Liver (tissue), 3 donors: ENCODE measurements around the gene LIPC.
A peak's percentile ranks its signal among the peaks of the same experiment; 100 is the strongest.

ENCODE experiments used
- EGR1 ChIP-seq, 2 donors: IDR thresholded peaks; 2 replicates each; pipeline ENCODE4 v1.6.1; 2016 to 2018; ENCODE audit warnings: antibody characterized with exemption in 2 of 2, low read depth in 2 of 2
- GABPA ChIP-seq, 2 donors: IDR thresholded peaks in 1 of 2; conservative IDR thresholded peaks in 1 of 2; 2 replicates each; pipeline ENCODE4 v1.6.1; 2016; ENCODE audit warnings: antibody characterized with exemption in 2 of 2, mild to moderate bottlenecking in 1 of 2, moderate library complexity in 1 of 2
- JUND ChIP-seq, 2 donors: IDR thresholded peaks; 2 replicates each; pipeline ENCODE4 v1.6.1; 2016; ENCODE audit warnings: antibody characterized with exemption in 2 of 2
- NR2F2 ChIP-seq: IDR thresholded peaks from 2 replicates; pipeline ENCODE4 v1.6.1; 2016; ENCODE audit warnings: antibody characterized with exemption
- RAD21 ChIP-seq, 2 donors: IDR thresholded peaks; 2 replicates each; pipeline ENCODE4 v1.6.1; 2016; ENCODE audit warnings: antibody characterized with exemption in 2 of 2, mild to moderate bottlenecking in 2 of 2
- RXRA ChIP-seq, 2 donors: IDR thresholded peaks; 2 replicates each; pipeline ENCODE4 v1.6.1; 2017 to 2018; ENCODE audit warnings: antibody characterized with exemption in 2 of 2, mild to moderate bottlenecking in 1 of 2
- SP1 ChIP-seq: IDR thresholded peaks from 2 replicates; pipeline ENCODE4 v1.6.1; 2018; ENCODE audit warnings: antibody characterized with exemption, mild to moderate bottlenecking
- TAF1 ChIP-seq: conservative IDR thresholded peaks from 2 replicates; pipeline ENCODE4 v1.6.1; 2016; ENCODE audit warnings: antibody characterized with exemption, mild to moderate bottlenecking
- TF ChIP-seq, protein P1 (sequence below): fragments of 150-350 bp; IDR thresholded peaks from 2 replicates; pipeline ENCODE4 v1.5.1; 2017; ENCODE audit warnings: improper control_type of control experiment, low read depth, low read length; ENCODE audit not compliant: missing input control
- TF ChIP-seq, protein P2 (sequence below): IDR thresholded peaks from 2 replicates; pipeline ENCODE4 v1.6.1; 2016; ENCODE audit warnings: antibody characterized with exemption
- TF ChIP-seq, protein P3 (sequence below): IDR thresholded peaks from 2 replicates; pipeline ENCODE4 v1.6.1; 2016; ENCODE audit warnings: antibody characterized with exemption
- TF ChIP-seq, protein P4 (sequence below): IDR thresholded peaks from 2 replicates; pipeline ENCODE4 v1.6.1; 2016; ENCODE audit warnings: antibody characterized with exemption
- donor health status: healthy.
- donor health status: healthy.

DNA sequence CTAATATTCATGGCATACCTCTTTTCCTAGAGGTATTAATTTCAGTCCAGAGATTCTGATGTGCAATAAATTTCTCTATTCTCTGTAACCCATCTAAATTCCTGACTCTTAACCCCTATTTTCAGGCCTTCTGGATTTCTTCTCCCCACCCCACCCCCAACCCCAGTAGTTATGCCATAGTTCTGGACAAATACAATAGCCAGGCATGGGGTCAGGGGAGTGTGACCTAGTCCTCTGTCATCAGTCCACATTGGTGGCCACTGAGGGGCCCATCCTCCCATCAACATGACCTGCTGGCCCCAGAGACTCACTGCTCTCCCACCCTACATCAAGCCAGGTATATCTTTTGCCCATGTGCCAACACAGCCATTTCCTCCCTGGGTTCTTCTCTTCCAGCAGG is 3.8 kb upstream of the LIPC start:
- TF ChIP-seq, protein P1, sequence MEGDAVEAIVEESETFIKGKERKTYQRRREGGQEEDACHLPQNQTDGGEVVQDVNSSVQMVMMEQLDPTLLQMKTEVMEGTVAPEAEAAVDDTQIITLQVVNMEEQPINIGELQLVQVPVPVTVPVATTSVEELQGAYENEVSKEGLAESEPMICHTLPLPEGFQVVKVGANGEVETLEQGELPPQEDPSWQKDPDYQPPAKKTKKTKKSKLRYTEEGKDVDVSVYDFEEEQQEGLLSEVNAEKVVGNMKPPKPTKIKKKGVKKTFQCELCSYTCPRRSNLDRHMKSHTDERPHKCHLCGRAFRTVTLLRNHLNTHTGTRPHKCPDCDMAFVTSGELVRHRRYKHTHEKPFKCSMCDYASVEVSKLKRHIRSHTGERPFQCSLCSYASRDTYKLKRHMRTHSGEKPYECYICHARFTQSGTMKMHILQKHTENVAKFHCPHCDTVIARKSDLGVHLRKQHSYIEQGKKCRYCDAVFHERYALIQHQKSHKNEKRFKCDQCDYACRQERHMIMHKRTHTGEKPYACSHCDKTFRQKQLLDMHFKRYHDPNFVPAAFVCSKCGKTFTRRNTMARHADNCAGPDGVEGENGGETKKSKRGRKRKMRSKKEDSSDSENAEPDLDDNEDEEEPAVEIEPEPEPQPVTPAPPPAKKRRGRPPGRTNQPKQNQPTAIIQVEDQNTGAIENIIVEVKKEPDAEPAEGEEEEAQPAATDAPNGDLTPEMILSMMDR, result no peak
- peak; percentile 56 for TF ChIP-seq SP1
- peak; percentile 70 to 87 for TF ChIP-seq RXRA (IDR thresholded peaks at IDR 0.05)
- TF ChIP-seq, protein P2, sequence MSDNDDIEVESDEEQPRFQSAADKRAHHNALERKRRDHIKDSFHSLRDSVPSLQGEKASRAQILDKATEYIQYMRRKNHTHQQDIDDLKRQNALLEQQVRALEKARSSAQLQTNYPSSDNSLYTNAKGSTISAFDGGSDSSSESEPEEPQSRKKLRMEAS, result no peak
- TF ChIP-seq NR2F2, result peak; percentile 41
- TF ChIP-seq, protein P3, sequence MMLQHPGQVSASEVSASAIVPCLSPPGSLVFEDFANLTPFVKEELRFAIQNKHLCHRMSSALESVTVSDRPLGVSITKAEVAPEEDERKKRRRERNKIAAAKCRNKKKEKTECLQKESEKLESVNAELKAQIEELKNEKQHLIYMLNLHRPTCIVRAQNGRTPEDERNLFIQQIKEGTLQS, result no peak
- TF ChIP-seq RAD21 (IDR thresholded peaks at IDR 0.05), result no peak
- TF ChIP-seq TAF1, result no peak
- TF ChIP-seq, protein P4, sequence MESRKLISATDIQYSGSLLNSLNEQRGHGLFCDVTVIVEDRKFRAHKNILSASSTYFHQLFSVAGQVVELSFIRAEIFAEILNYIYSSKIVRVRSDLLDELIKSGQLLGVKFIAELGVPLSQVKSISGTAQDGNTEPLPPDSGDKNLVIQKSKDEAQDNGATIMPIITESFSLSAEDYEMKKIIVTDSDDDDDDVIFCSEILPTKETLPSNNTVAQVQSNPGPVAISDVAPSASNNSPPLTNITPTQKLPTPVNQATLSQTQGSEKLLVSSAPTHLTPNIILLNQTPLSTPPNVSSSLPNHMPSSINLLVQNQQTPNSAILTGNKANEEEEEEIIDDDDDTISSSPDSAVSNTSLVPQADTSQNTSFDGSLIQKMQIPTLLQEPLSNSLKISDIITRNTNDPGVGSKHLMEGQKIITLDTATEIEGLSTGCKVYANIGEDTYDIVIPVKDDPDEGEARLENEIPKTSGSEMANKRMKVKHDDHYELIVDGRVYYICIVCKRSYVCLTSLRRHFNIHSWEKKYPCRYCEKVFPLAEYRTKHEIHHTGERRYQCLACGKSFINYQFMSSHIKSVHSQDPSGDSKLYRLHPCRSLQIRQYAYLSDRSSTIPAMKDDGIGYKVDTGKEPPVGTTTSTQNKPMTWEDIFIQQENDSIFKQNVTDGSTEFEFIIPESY, result no peak
- TF ChIP-seq JUND (IDR thresholded peaks at IDR 0.05), result no peak
- TF ChIP-seq GABPA (IDR thresholded peaks at IDR 0.05 in 1 of 2, conservative IDR thresholded peaks at IDR 0.05 in 1 of 2), result no peak
- TF ChIP-seq EGR1 (IDR thresholded peaks at IDR 0.05; ENCODE audit: low read depth in 2 of 2), result no peak
